HG03521 (cell line): ENCODE data around the gene FOXJ3.

Experiments
- ATAC-seq: cut with Tn5 transposase; IDR thresholded peaks from one replicate; pipeline ENCODE4 v1.9.1; 2021; ENCODE audit warnings: mild to moderate bottlenecking, moderate library complexity; ENCODE audit not compliant: unreplicated experiment

The FOXJ3 gene

DNA sequence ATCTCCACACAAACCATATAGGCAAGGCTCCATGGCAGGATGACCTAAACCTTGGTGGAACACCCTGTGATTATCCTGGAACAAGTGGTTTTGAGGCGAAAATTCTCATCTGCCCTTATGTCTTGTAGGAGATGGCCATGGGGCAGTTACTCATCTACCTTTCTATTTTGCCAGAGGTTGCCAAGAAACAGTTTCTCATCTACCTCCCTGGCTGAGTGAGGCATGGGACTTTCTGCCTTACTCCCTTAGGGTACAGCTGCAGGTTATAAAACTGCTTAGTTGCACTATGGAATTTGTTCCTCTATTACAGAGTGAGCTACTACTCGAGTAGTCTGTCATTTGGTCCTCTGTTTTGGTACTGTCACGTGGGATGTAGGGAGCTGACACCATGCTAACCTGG lies 139.2 kb downstream of the FOXJ3 start:
- no peak for ATAC-seq

DNA sequence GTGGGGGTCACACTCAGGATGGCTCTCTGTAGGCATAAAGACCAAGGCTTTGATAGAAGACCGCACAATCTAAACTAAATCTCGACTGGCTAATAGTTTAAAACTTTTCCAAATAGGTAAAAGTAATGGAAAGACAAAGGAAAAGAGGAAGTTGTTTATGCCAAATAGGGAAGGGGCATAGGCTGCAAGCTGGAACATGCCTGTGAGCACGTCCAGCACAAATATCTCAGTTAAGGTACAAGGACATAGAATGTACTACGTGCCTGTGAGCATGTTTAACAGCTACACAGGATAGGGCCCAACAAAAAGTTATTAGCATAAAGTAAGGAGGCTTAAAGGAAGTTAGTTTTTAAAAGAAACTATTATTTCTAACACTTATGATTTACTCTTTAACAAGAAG lies 142.9 kb downstream of the FOXJ3 start:
- no peak for ATAC-seq

DNA sequence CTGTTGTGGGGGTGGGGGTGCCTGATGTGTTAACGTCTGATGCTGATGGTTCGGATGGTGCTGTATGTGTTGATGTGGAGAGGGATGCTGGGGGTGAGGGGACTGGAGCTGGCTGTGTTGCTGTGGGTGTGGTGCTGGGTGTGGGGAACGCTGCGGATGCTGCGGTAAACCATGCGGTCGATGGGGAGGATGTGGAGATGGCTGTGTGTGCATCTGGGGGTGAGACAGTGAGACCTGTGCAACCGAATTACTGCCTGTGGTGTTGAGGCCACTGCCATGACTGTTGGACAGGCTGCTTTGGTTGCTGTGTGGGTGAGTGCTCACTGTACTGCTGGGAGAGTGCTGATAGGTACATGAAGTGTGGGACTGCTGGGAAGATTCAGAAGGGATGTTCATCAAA lies 143.7 kb downstream of the FOXJ3 start:
- no peak for ATAC-seq

DNA sequence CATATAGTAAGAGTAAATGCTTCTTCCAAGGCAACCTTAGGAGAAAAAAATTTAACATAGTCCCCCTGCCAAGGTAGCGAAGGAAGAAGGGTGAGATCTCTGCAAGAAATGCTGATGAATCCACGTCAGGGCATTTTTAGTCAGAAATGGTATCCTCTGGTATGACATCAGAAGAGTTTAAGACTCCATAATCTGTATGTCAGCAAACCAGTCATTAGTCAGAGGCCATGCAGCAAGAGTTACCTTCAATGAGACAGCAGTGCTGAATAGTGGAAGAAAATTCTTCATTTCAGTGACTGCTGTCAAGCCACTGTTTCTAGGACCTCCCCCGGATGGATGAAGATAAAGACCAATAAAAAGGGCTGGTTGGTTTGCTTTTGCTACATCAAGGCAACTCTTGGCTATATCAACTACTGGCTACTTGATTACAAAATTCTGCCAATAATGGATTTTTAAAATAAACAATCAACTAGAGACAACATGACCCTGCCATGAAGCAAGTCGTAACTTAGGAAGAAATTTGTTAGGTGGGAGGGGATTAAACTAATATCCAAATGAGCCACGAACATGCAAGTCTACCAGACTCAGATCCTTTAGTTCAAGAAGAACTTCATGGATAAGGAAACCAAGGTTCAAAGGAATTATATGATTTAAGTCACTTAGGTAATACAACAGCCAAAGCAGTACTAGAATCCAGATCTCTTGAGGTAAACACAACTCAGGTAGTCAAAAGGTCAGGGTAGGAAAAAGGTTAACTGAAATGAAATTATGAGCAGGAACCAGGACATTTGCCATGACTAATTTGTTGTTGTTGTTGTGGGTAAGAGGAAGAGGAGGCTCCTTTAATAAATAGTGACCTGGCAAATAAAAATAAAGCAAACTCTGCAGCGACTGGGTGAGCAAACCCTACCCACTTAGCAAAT lies 144.8 kb downstream of the FOXJ3 start:
- ATAC-seq, result no peak

DNA sequence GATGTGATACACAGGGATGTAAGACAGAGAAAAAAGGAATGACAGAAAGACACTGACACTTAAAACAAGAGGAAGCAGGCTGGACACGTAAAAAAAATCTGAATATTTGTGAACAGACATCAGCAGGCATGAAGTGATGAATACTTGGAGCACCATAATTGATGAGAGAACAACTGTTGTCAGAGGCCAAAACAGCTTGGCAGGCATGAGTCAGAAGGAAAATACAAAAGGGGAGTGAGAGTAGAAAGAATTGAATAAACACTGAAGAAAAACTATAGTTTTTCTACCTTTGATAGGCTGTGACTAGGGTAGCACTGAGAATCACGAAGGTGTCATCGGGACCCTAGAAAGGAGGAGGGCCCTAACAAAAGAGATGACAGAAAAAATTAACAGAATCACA lies 148.9 kb downstream of the FOXJ3 start:
- no peak for ATAC-seq

DNA sequence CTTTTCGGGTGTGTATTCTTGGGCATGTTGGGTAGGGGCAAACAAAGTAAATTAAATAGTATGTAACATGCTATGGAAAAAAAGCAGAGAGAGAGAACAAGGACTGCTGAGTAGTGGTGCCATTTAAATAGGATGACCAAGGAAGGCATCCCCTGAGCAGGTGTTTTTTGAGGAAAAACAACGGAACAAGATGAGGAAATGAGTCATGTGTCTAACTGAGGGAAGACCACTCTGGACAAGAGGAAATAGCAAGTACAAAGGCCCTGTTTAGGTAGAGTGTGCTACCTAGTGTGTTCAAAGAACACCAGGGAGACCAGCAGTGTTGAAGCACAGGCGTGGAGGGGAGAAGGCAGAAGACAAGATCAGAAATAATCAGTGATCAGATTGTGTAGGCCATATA lies 150.4 kb downstream of the FOXJ3 start:
- ATAC-seq, result no peak

DNA sequence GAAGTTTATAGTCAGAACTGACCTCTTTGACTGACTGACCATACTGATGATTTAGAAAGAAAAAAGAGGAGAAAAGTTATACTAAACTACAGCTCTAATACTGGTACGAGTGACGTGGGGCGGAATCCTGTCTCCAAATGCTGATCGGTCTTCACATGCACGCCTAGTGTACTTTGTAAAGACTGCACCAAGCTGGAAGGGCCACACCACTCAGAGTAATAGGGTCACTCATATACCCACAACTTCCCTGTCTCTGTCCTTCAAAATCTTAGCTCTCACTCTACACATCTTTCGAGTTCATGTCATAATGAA lies 151.1 kb downstream of the FOXJ3 start:
- no peak for ATAC-seq

DNA sequence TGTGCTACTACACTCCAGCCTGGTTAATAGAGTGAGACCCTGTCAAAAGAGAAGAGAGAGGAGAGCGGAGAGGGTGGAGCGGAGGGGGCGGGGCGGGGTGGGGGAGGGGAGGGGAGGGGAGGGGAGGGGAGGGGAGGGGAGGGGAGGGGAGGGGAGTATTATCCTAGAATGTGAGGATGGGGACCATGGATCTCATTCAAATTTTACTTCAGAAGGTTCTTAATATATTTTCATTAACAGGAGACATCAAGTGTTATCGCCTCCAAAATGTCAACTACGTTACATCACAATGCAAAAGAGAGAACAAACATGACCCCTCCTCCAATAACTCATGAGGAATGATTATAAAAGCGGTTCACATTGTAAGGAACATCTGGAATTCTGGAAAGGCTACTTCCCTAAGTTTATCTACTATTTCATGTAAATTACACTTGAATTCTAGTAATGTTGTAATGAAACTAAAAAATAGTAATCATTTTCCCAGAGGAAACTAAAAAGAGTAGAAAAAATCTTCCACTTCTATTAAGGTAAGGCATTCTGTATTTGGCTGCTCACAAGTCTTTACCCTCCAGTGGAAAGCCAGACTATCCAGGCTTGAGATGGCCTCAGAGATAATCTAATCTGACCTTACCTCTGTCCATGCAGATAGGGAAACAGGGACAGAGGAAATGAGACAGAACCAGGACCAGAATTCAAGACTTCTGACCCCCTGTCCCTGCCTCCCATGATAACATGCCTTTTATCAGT lies 151.7 kb downstream of the FOXJ3 start:
- ATAC-seq, result no peak

DNA sequence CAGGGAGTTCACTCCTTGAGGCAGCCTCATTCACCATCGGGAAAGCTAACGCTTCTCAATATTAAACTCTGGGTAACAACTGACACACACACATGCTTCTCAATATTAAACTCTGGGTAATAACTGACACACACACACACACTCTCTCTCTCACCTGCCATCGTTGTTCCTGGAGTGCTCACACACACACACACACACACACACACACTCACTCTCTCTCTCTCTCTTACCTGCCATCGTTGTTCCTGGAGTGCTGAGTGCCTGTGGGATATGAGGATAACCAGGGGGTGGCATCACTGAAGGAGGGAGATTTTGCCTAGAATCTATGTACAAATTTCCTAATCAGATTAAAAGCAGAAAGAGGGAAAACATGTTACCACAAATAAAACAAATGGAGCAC lies 153.3 kb downstream of the FOXJ3 start:
- ATAC-seq, result no peak

DNA sequence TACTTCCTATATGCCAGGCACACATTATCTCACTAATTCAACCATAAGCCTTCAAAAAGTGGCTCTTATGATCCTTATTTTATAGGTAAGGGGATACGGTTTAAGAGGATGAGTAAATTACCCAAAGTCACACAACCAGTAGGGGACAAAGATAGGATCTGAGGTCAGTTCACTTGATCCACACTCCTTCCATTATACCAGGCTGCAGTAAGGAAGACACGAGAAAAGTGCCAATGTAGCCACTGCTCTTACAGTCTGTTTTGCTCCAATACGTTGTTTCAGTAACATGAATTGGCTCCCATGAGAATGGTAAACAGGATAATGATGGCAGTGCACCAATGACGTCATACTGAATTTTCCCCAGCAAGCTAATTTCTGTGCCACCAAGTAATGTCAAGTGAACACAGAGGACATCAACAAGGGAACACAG lies 155.1 kb downstream of the FOXJ3 start:
- no peak for ATAC-seq

DNA sequence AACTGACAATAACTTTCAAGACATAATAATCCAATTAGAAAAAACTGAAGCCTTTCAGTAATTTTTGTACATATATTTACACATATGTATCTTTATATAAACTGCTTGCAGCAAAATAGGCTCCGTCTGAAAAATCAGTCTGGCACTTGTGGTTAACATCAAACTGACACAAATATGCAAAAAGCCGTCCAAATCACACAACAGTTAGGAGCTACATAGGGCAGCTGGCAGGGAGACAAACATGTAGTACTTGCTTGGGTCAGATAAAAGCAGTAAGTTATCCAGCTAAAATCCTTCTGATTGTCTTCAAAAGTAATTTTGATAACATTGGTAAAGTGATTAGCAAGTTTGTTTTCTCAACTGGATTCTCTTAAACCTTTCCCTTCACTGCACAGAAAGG lies 155.8 kb downstream of the FOXJ3 start:
- ATAC-seq, result no peak

DNA sequence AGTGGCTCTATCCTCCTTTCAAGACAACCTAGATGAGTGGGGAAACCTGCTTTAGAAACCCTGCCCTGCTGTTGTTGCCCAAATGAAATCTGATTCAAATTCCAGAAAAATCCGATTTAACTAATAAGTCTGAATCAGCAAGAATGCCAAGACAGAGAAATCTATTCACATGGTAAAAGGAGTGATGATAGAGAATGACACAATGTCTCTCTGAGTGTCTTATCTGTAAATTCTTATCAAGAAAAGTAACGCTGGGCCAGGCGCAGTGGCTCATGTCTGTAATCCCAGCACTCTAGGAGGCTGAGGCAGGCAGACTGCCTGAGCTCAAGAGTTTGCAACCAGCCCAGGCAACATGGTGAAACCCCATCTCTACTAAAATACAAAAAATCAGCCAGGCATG lies 156.8 kb downstream of the FOXJ3 start:
- no peak for ATAC-seq

DNA sequence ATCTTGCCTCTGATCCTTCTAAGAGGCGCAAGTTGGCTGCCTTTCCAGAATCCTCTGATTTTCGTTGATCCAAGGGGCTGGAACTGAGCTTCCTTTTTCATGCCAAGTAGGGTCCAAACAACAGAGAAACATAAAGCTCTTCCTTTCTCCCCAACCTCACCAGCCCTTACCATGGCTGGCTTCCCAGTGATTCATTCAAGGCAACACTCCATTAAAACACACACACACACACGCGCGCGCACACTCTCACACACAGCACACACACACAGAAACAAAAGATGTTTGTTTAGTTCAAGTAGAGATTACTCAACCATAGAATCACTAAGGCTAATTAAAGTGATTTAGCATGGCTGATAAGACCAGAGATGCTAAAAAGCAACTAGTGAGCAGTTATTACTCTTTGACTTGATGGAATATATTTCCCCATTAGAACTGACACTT lies 157.5 kb downstream of the FOXJ3 start:
- no peak for ATAC-seq

DNA sequence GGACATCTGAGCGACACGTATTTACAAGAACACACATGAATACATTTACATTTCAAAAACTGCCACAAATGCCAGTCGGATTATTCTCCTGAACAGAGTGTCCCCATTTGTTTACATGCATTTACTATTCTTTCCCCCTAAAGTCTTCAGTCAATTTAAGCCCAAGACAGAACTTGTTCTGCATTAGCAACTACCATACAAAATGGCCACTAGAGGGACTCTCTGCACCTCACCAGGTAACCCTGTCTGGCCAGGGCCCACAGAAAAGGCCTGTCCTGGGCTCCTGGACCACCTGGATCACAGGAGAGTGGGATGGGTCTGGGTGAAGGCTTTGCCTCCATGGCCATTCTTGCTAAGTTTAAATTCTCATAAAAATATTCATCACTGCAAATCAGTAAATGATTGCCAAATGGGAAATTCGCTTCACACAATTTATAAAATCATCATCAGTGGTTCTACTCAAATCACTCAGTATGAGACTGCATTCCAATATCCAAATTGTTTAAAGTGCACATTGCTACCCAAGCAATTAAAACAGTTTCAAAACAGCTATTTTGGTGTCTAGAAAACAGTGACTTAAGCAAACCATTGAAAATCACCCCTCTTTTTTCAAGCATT lies 158.0 kb downstream of the FOXJ3 start:
- ATAC-seq, result no peak

DNA sequence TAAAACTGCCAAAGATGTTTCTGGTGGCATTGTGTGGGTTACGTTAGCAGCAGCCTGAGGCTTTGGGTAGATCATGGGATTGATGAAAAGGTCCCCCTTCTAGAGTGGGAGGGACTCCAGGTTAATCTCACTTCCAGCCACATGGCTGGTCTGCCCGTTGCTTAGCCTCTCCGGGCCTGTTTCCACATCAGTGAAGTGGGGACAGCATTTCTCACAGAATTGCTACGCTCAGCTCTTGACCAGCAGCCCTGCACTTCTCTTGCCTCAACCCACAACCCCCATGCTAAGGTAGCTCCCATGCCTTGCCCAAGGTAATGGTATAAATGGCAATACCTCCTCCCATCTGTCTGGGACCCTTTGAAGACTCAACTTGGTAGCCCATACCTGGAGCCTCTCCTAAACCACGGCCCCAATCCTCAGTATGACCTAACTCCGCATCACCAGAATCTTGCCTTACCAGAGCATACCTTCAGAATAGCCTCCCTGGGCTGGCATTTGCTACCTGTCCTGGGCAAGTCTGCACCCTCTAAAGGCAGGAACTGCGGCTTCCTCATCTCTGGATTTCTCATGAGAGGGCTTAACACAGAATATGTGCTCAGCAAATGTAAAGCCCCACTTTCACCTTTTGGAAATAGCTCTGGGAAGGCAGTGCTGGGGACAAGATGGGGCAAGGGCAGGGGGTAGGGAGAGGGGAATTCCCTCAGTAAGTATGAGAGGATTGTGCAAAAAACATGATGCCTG lies 159.6 kb downstream of the FOXJ3 start:
- ATAC-seq, result no peak

DNA sequence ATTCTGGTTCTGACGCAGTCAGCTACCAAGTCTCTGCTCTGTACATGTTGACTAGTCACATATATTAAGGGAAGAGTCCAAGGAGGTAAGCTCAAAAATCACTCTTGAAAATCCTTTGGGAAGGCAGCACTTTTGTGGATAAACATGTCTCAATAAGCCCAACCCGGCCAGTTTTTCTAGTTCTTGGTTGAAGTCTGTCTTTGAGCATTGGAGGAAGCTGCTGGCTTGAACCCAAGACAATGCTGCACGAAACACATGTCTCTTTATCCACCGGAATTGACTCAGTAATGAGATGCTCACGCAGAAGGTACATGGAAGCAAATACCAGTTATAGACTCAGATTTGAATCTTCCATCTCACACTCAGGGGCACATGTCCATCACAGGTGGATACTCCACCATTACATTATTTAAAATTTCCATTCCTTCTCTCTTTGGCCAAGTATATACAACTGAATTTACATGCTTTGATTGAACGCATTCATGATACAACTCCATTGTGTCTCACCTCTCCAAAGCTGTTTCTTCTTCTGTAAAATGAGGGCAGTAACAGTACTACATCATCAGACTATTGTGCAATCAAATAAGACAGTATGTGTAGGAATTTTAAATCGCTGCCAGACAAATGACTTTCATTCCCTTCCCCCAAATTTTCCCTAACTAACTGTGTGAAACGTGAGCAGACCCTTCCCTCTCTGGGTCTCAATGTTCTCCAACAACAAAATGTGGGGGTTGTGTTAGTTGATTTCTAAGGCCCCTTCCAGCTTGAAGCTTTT lies 160.9 kb downstream of the FOXJ3 start:
- no peak for ATAC-seq

DNA sequence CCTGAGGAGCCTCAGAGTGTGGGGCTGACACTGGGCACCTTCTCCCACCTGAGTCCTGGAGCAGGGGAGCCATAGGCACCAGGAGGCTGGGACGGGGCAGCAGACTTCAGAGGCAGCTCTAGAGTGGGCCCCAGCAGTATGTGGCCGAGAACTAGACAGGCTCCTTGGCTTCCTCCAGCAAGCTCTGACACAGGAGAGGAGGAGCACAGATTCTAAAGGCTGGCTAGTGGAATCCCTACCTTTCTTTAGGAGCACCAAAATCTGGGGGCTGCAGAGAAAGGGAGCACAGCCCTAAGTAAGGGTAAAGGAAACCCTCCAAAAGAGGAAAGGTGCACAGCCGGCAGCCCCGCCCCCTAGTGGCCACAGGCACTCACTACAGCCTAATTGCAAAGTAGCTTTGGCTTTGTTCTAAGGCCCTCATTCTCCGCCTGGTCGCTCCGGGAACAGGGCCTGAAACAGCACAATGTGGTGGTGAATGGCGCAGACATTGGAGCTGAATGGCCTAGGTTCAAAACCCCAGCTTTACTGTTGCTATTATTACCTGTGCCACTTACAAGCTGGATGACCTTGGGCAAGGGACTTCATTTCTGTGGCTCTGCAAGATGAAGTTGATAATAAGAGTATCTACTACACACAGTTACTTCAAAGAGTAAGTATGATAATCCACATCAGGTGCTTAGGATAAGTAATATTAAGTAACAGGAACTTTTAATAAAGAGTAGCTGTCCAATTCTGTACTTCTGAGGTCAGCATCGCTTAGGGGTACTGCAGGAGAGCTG lies 161.7 kb downstream of the FOXJ3 start:
- no peak for ATAC-seq

DNA sequence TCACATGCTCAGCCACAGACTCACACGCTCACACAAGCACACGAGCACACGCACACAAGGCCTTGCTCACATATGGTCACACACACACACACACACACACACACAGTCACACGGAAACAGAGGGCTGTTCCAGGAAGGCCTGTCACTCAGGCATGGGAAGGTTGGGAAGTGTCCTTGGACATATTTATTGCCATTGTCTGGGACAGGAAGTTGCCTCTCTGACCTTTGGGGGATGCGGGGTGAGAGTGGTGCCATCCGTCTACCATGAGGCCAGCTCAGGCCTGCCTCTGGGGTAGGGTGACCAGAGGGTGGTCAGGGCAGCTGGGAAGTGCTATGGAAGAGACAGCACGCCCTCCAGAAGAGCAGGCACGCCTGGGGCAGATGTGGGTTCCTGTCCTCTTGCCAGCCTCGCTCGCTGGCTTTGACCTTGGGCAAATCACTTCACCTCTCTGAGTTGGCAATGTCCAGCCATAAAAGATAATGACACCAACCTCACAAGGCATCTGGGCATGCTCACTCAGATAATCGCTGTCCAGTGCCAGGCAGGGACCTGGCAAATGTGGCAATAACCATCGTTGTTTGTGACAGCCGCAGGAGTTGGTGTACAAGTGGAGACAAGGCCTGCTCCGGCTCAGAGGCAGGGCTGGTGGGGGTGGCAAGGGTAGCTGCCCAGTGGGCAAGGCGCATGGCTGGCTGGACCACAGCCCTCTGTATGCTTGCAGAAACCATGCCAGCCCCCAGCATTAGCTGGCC lies 162.5 kb downstream of the FOXJ3 start:
- no peak for ATAC-seq

DNA sequence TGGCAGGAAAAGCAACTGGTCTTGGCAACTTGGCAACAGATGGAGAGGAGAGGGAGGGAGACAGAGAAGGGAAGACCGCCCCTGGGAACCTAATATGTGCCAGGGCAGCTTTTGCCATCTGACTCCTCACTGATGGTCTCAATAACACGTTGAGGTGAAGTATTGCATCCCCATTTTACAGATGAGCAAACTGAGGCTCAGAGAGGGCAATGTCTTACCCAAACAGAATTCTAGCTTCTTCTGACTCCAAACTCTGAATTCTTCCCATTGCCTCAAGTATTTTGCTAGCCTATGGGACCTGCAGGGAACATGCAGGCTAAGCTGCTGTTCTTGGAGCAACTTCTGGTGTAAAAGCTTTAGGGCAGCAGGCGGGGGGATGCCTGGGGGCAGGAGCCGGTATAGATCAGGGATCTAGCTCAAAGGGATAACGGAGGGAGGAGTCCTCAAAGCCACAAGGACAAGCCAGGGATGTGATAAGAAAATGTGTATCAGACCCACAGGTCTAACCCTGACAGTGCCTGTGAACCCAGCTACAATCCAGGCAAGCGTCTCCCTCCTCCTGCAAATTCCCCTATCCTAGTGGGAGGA lies 163.3 kb downstream of the FOXJ3 start:
- ATAC-seq, result no peak
